Measurements from ENCODE around the gene INPP4B. TPM values are rescaled to one million over a fixed set of nuclear protein-coding genes. Genes with fewer than 3 reads are reported as not detected.
A peak's percentile ranks its signal among the peaks of the same experiment; 100 is the strongest.

Gene INPP4B
- total RNA-seq, 1 experiment from 2014 or later: 0.07 TPM

GRCh38 chr4:142434519-142435224 lies 411.4 kb downstream of the INPP4B start:
- peaks cover 3 to 9% of the 10 kb centered on the region in 2 experiments; a peak in 4 of 5 replicates for H3K9me3 Mint-ChIP-seq

More at GRCh38 chr4:142434519-142435224, 411.4 kb downstream of the INPP4B start:
- no peak overlapping the region for H3K18ac ChIP-seq (ENCODE audit: insufficient read length, low read depth, low read length)
- no peaks in the 10 kb centered on the region for H3K9me3 ChIP-seq (ENCODE audit: control insufficient read depth, low read depth, low read length)
- Mint-ChIP-seq H3K4me3 (no peak overlapping the region), H3K27ac (peak overlapping the region in 2 of 3 experiments; percentile 14 to 46; a peak in 3 of 7 replicates), H3K4me1 (peaks cover 14 to 15% of the 10 kb centered on the region in 2 experiments), H3K27me3 (ENCODE audit: low read depth) (no peaks in the 10 kb centered on the region), H3K36me3 (ENCODE audit: insufficient read depth in 1 of 3, low read depth in 3 of 3) (peaks cover 0 to 19% (median 9%) of the 10 kb centered on the region in 3 experiments; a peak in 4 of 7 replicates)
- H2BK15ac ChIP-seq (ENCODE audit: low read depth, low read length): no peak overlapping the region
- H3K23ac ChIP-seq (ENCODE audit: insufficient read length, low read depth, low read length): no peak overlapping the region
- H4K5ac ChIP-seq (ENCODE audit: insufficient read length, low read depth, low read length): no peak overlapping the region
- no CpG with 5 or more reads among the region's 2 CpGs for WGBS (ENCODE audit: extremely low coverage, insufficient read length, low lambda C conversion rate)
- H3K4ac ChIP-seq (ENCODE audit: low read depth, low read length): no peak overlapping the region
- no peak overlapping the region for H3K9ac ChIP-seq (ENCODE audit: extremely low read depth, insufficient read length, low read length)
- no peak overlapping the region for H2AFZ ChIP-seq (ENCODE audit: low read length)
- peak; percentile 36 for DNase-seq
- no peak overlapping the region for H2BK120ac ChIP-seq (ENCODE audit: low read depth, low read length, poor library complexity, severe bottlenecking)
- H3K4me1 ChIP-seq (ENCODE audit: insufficient read depth, low read length): no peaks in the 10 kb centered on the region
- H3K79me2 ChIP-seq (ENCODE audit: insufficient read depth, low read length): no peaks in the 10 kb centered on the region
- no peaks in the 10 kb centered on the region for H3K27me3 ChIP-seq (ENCODE audit: insufficient read depth, low read length)
- H3T11ph ChIP-seq (ENCODE audit: low read length): no peak overlapping the region
- no peak overlapping the region for H3K56ac ChIP-seq (ENCODE audit: insufficient read length, low read depth, low read length)
- H2BK20ac ChIP-seq (ENCODE audit: low read depth, low read length, poor library complexity, severe bottlenecking): no peak overlapping the region
- 0 out of 3 replicates have a peak, but pooled peaks have one; percentile 18 for TF ChIP-seq CTCF (conservative IDR thresholded peaks at IDR 0.05)
- H3K23me2 ChIP-seq (ENCODE audit: insufficient read length, low read depth, low read length, poor library complexity, severe bottlenecking): no peaks in the 10 kb centered on the region
- no peak overlapping the region for H3K14ac ChIP-seq (ENCODE audit: insufficient read depth, low read length)
- no peak overlapping the region for H4K91ac ChIP-seq (ENCODE audit: insufficient read length, low read depth, low read length)
- no peaks in the 10 kb centered on the region for H3K79me1 ChIP-seq (ENCODE audit: insufficient read depth, low read depth, low read length, poor library complexity, severe bottlenecking)
- no peak overlapping the region for H2BK5ac ChIP-seq (ENCODE audit: insufficient read length, low read length)
- H4K8ac ChIP-seq (replicated peaks; ENCODE audit: insufficient read length, low read depth, low read length): no peak overlapping the region
- no peak overlapping the region for H2BK12ac ChIP-seq (ENCODE audit: insufficient read length, low read depth, low read length)
- H3K4me2 ChIP-seq (ENCODE audit: insufficient read depth, insufficient read length, low read length): no peak overlapping the region
- H2AK5ac ChIP-seq (ENCODE audit: insufficient read length, low read length): no peak overlapping the region
- H3K27ac ChIP-seq (ENCODE audit: insufficient read length, low read depth, low read length): no peak overlapping the region
- H4K20me1 ChIP-seq (ENCODE audit: control insufficient read depth, insufficient read depth, insufficient read length): no peaks in the 10 kb centered on the region

Data from H9 (cell line).